Sigmoid colon (tissue), 4 donors: ENCODE data around the gene PPFIBP2.

Source experiments
- EP300 ChIP-seq, 4 donors: sonication (generic); formaldehyde crosslinking; IDR thresholded peaks; one replicate each; pipeline ENCODE4 v1.6.1; 2017; ENCODE audit warnings: antibody characterized with exemption in 4 of 4
- POLR2A ChIP-seq, 2 donors: fragments of 450-650 bp; IDR thresholded peaks; one replicate each; pipeline ENCODE4 v1.6.1; 2016; ENCODE audit warnings: antibody characterized with exemption in 2 of 2, mild to moderate bottlenecking in 2 of 2, moderate library complexity in 2 of 2
- POLR2AphosphoS5 ChIP-seq, 4 donors: sonication (generic); formaldehyde crosslinking; IDR thresholded peaks; one replicate each; pipeline ENCODE4 v1.6.1; 2017; ENCODE audit warnings: antibody characterized with exemption in 4 of 4

GRCh38 chr11:7532405-7533145 lies 18.8 kb downstream of the PPFIBP2 start:
- TF ChIP-seq POLR2AphosphoS5 (IDR thresholded peaks at IDR 0.05) (no peak), EP300 (IDR thresholded peaks at IDR 0.05) (no peak), POLR2A (IDR thresholded peaks at IDR 0.05) (no peak)
